Measurements from ENCODE around the gene DNAJC6.

DNAJC6 gene

DNA sequence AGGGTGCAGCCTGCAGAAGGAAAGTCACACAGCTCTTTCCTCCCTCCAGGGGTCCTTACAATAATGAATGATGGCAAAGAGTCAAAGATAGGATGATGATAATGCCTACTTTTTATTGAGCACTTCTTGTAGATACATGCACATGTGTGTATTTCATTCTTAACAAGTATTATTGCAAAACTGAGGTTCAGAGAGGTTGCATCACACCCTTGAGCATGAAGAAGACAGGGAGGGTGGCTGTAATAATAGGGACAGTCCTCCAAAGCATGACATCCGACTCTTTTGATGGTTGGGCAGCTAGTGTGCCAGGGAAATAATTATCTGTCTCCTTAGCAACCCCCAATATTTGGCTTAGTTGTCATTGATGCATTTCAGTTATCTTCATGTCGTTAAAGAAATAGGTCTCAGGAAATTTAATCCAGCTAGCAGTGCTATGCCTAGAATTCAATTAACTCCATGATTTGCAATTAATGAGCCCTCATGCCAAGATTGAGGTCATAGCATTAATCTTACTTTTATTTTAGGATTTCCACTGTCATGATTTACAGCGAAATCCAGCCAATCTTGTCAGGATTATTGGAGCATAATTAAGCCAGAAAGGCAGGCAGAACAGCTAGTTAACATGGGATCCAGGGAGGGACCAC lies 35.0 kb downstream of the DNAJC6 start:
- no peak overlapping the region for H3K27ac ChIP-seq (ENCODE audit: low read depth, low read length)
- no peak overlapping the region for H3K9ac ChIP-seq (ENCODE audit: low read length)
- H3K4me2 ChIP-seq (ENCODE audit: low read depth, low read length, poor library complexity, severe bottlenecking), result no peak overlapping the region
- no peaks in the 10 kb centered on the region for H3K79me2 ChIP-seq (ENCODE audit: insufficient read depth, low read length)
- H4K20me1 ChIP-seq (ENCODE audit: low read depth, low read length), result no peaks in the 10 kb centered on the region
- no peaks in the 10 kb centered on the region for H3K36me3 ChIP-seq (ENCODE audit: low read length)
- H3F3A ChIP-seq (ENCODE audit: insufficient read depth), result no peaks in the 10 kb centered on the region
- H3K9me2 ChIP-seq (replicated peaks; ENCODE audit: insufficient read depth, low read length), result no peaks in the 10 kb centered on the region
- no peak for TF ChIP-seq EZH2phosphoT487 (conservative IDR thresholded peaks at IDR 0.05; ENCODE audit: low read length)
- TF ChIP-seq, protein P1, sequence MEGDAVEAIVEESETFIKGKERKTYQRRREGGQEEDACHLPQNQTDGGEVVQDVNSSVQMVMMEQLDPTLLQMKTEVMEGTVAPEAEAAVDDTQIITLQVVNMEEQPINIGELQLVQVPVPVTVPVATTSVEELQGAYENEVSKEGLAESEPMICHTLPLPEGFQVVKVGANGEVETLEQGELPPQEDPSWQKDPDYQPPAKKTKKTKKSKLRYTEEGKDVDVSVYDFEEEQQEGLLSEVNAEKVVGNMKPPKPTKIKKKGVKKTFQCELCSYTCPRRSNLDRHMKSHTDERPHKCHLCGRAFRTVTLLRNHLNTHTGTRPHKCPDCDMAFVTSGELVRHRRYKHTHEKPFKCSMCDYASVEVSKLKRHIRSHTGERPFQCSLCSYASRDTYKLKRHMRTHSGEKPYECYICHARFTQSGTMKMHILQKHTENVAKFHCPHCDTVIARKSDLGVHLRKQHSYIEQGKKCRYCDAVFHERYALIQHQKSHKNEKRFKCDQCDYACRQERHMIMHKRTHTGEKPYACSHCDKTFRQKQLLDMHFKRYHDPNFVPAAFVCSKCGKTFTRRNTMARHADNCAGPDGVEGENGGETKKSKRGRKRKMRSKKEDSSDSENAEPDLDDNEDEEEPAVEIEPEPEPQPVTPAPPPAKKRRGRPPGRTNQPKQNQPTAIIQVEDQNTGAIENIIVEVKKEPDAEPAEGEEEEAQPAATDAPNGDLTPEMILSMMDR (IDR thresholded peaks at IDR 0.05; ENCODE audit: insufficient read depth, low read length, poor library complexity, severe bottlenecking), result no peak
- no peak overlapping the region for H2AFZ ChIP-seq (ENCODE audit: low read depth, low read length, severe bottlenecking)
- no peak overlapping the region for H3K4me3 ChIP-seq (ENCODE audit: insufficient read depth, low read length, poor library complexity, severe bottlenecking)
- no peaks in the 10 kb centered on the region for H3K9me3 ChIP-seq (ENCODE audit: insufficient read depth, low read length)
- H3K27me3 ChIP-seq (ENCODE audit: low read length), result no peaks in the 10 kb centered on the region

DNA sequence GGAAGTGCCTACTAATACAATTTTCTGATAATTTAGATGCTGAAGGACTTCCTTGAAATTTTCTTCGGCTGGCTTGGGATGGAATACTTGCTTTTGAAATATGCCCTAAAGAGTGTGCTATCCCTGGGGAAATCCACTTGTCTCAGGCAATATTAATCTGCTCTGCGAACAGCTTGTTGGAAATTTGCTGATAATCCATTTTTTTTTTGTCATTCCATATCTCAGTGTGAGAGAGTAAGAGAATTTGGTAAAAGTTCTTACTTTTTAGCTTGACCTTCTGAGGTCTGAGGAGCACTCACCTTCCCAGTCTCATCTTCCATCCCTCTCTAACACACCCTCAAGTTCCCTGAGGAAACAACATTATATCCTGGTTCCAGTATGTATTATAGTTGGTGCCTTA lies 36.8 kb downstream of the DNAJC6 start:
- Histone ChIP-seq H3K27me3 (ENCODE audit: low read length) (no peaks in the 10 kb centered on the region), H3K79me2 (ENCODE audit: insufficient read depth, low read length) (no peaks in the 10 kb centered on the region)

DNA sequence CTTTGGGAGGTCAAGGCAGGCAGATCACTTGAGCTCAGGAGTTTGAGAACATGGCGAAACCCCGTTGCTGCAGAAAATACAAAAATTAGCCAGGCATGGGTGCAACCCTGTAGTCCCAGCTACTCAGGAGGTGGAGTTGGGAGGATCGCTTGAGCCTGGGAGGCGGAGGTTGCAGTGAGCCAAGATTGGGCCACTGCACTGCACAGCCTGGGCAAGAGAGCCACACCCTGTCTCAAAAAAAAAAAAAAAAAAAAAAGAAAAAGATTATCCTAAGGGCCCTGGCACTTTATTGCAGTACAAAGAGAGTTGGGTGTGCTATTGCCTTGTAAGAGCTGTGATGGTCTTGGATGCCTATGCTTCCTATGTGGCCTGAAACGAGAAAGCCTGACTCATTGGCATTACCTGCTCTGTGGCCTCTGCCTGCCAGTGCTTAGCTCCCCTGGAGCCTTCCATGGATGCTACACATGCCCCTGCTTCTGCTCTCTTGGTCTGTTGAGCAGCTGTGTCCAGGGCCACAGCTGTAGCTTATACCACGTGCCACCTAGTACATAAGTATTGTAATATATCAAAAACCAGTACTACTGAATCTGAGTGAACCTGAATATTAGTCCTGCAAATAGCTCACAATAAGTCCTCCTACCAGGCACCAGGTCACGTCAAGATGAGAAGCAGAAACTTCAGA lies 45.8 kb downstream of the DNAJC6 start:
- Histone ChIP-seq H3K4me2 (ENCODE audit: low read depth, low read length, poor library complexity, severe bottlenecking) (no peak overlapping the region), H3K9ac (ENCODE audit: low read length) (no peak overlapping the region), H3K79me2 (ENCODE audit: insufficient read depth, low read length) (no peaks in the 10 kb centered on the region), H3K36me3 (ENCODE audit: low read length) (no peaks in the 10 kb centered on the region), H3K27ac (ENCODE audit: low read depth, low read length) (no peak overlapping the region), H3F3A (ENCODE audit: insufficient read depth) (no peaks in the 10 kb centered on the region), H3K9me2 (replicated peaks; ENCODE audit: insufficient read depth, low read length) (no peaks in the 10 kb centered on the region), H3K4me3 (ENCODE audit: insufficient read depth, low read length, poor library complexity, severe bottlenecking) (no peak overlapping the region), H3K27me3 (ENCODE audit: low read length) (no peaks in the 10 kb centered on the region), H4K20me1 (ENCODE audit: low read depth, low read length) (no peaks in the 10 kb centered on the region), H3K9me3 (ENCODE audit: insufficient read depth, low read length) (no peaks in the 10 kb centered on the region), H2AFZ (ENCODE audit: low read depth, low read length, severe bottlenecking) (no peak overlapping the region)
- TF ChIP-seq, protein P1 (IDR thresholded peaks at IDR 0.05; ENCODE audit: insufficient read depth, low read length, poor library complexity, severe bottlenecking), result no peak
- no peak for TF ChIP-seq EZH2phosphoT487 (conservative IDR thresholded peaks at IDR 0.05; ENCODE audit: low read length)

More for the DNA sequence above, 36.8 kb downstream of the DNAJC6 start:
- Histone ChIP-seq H3K4me2 (ENCODE audit: low read depth, low read length, poor library complexity, severe bottlenecking) (no peak overlapping the region), H3F3A (ENCODE audit: insufficient read depth) (no peaks in the 10 kb centered on the region), H2AFZ (ENCODE audit: low read depth, low read length, severe bottlenecking) (no peak overlapping the region), H3K27ac (ENCODE audit: low read depth, low read length) (no peak overlapping the region), H3K9ac (ENCODE audit: low read length) (no peak overlapping the region), H3K9me3 (ENCODE audit: insufficient read depth, low read length) (no peaks in the 10 kb centered on the region), H3K4me3 (ENCODE audit: insufficient read depth, low read length, poor library complexity, severe bottlenecking) (no peak overlapping the region), H4K20me1 (ENCODE audit: low read depth, low read length) (no peaks in the 10 kb centered on the region), H3K9me2 (replicated peaks; ENCODE audit: insufficient read depth, low read length) (no peaks in the 10 kb centered on the region), H3K36me3 (ENCODE audit: low read length) (no peaks in the 10 kb centered on the region)
- TF ChIP-seq, protein P1 (IDR thresholded peaks at IDR 0.05; ENCODE audit: insufficient read depth, low read length, poor library complexity, severe bottlenecking), result no peak
- no peak for TF ChIP-seq EZH2phosphoT487 (conservative IDR thresholded peaks at IDR 0.05; ENCODE audit: low read length)
